Loucy (cell line): ENCODE results near the gene PTPRK.

Experiments used
- H2AFZ ChIP-seq: fragments of 200-600 bp; sonication (generic); 2 replicates; pipeline ENCODE4 v1.6.0; 2016; ENCODE audit warnings: antibody characterized with exemption, mild to moderate bottlenecking, low read length, moderate library complexity
- H3F3A ChIP-seq: fragments of 200-600 bp; 2 replicates; pipeline ENCODE4 v1.6.0; 2016; ENCODE audit warnings: antibody characterized with exemption, low read depth, mild to moderate bottlenecking
- H3K27me3 ChIP-seq: fragments of 200-600 bp; sonication (generic); 2 replicates; pipeline ENCODE4 v1.6.1; 2014; ENCODE audit warnings: low read length, mild to moderate bottlenecking; ENCODE audit not compliant: insufficient read depth, poor library complexity, severe bottlenecking
- H3K36me3 ChIP-seq: fragments of 200-600 bp; sonication (generic); 2 replicates; pipeline ENCODE4 v1.6.1; 2016; ENCODE audit warnings: low read length; ENCODE audit not compliant: insufficient read depth
- H3K4me1 ChIP-seq: fragments of 200-600 bp; sonication (generic); 2 replicates; pipeline ENCODE4 v1.5.1; 2014; ENCODE audit warnings: low read length, mild to moderate bottlenecking; ENCODE audit not compliant: insufficient read depth, poor library complexity, severe bottlenecking
- H3K4me2 ChIP-seq: fragments of 200-600 bp; sonication (generic); 2 replicates; pipeline ENCODE4 v1.6.0; 2014; ENCODE audit warnings: antibody characterized with exemption, low read length, low read depth, mild to moderate bottlenecking; ENCODE audit not compliant: poor library complexity, severe bottlenecking
- H3K4me3 ChIP-seq: fragments of 200-600 bp; sonication (generic); 2 replicates; pipeline ENCODE4 v1.5.1; 2014; ENCODE audit warnings: low read length, mild to moderate bottlenecking, mixed read lengths; ENCODE audit not compliant: poor library complexity, severe bottlenecking
- H3K79me2 ChIP-seq: fragments of 200-600 bp; sonication (generic); 2 replicates; pipeline ENCODE4 v1.6.1; 2014; ENCODE audit warnings: low read length; ENCODE audit not compliant: insufficient read depth
- H3K9ac ChIP-seq: fragments of 200-600 bp; sonication (generic); 2 replicates; pipeline ENCODE4 v1.6.0; 2014; ENCODE audit warnings: mild to moderate bottlenecking, low read depth, low read length, moderate library complexity; ENCODE audit not compliant: poor library complexity, severe bottlenecking
- H3K9me2 ChIP-seq: fragments of 200-600 bp; sonication (generic); replicated peaks from 2 replicates; pipeline ENCODE4 v1.6.1; 2016; ENCODE audit warnings: low read depth, low read length, mixed read lengths
- H3K9me3 ChIP-seq: fragments of 200-600 bp; sonication (generic); 2 replicates; pipeline ENCODE4 v1.6.1; 2014; ENCODE audit warnings: mild to moderate bottlenecking, antibody characterized with exemption, low read length, low read depth; ENCODE audit not compliant: insufficient read depth
- H4K20me1 ChIP-seq: fragments of 200-600 bp; sonication (generic); 2 replicates; pipeline ENCODE4 v1.6.0; 2014; ENCODE audit warnings: antibody characterized with exemption, low read length, mild to moderate bottlenecking; ENCODE audit not compliant: insufficient read depth, poor library complexity, severe bottlenecking
- CTCF ChIP-seq: fragments of 200-600 bp; sonication (generic); conservative IDR thresholded peaks from 2 replicates; pipeline ENCODE4 v1.5.1; 2014; ENCODE audit warnings: mild to moderate bottlenecking, antibody characterized with exemption, low read length
- EZH2phosphoT487 ChIP-seq: fragments of 200-600 bp; IDR thresholded peaks from 2 replicates; pipeline ENCODE4 v1.6.1; 2018; ENCODE audit warnings: antibody characterized with exemption, mild to moderate bottlenecking, moderate library complexity, borderline replicate concordance

PTPRK gene

GRCh38 chr6:128033156-128033555, 487.2 kb downstream of the PTPRK start:
- H3K4me2 ChIP-seq = no peak overlapping the region
- no peaks in the 10 kb centered on the region for H3K27me3 ChIP-seq
- peaks cover 31% of the 10 kb centered on the region for H3K4me1 ChIP-seq
- no peak overlapping the region for H3K9ac ChIP-seq
- H2AFZ ChIP-seq = peak overlapping the region; percentile 66; the same call in 1 of the 2 replicates
- no peaks in the 10 kb centered on the region for H3K36me3 ChIP-seq
- no peaks in the 10 kb centered on the region for H3K9me3 ChIP-seq
- H4K20me1 ChIP-seq = no peaks in the 10 kb centered on the region
- no peaks in the 10 kb centered on the region for H3K9me2 ChIP-seq
- H3F3A ChIP-seq = no peaks in the 10 kb centered on the region
- TF ChIP-seq EZH2phosphoT487 (no peak), CTCF (no peak)
- H3K4me3 ChIP-seq = no peak overlapping the region
- H3K79me2 ChIP-seq = no peaks in the 10 kb centered on the region

GRCh38 chr6:128032042-128032441, 488.4 kb downstream of the PTPRK start:
- no peaks in the 10 kb centered on the region for H3K36me3 ChIP-seq
- H3K9me3 ChIP-seq = no peaks in the 10 kb centered on the region
- H3K9ac ChIP-seq = no peak overlapping the region
- no peaks in the 10 kb centered on the region for H3K27me3 ChIP-seq
- TF ChIP-seq EZH2phosphoT487 (no peak), CTCF (no peak)
- no peaks in the 10 kb centered on the region for H3K79me2 ChIP-seq
- H3K9me2 ChIP-seq = no peaks in the 10 kb centered on the region
- peak overlapping the region; percentile 47 for H3K4me2 ChIP-seq
- H3K4me1 ChIP-seq = peaks cover 41% of the 10 kb centered on the region
- H4K20me1 ChIP-seq = no peaks in the 10 kb centered on the region
- no peak overlapping the region for H2AFZ ChIP-seq
- no peaks in the 10 kb centered on the region for H3F3A ChIP-seq
- peak overlapping the region; percentile 10 for H3K4me3 ChIP-seq

- no peaks in the 10 kb centered on the region for H3K27me3 ChIP-seq
- H3K9me3 ChIP-seq = no peaks in the 10 kb centered on the region
- H4K20me1 ChIP-seq = no peaks in the 10 kb centered on the region
- no peaks in the 10 kb centered on the region for H3F3A ChIP-seq
- no peaks in the 10 kb centered on the region for H3K79me2 ChIP-seq
- TF ChIP-seq CTCF (no peak), EZH2phosphoT487 (no peak)
- H3K4me3 ChIP-seq = no peak overlapping the region
- H3K9me2 ChIP-seq = no peaks in the 10 kb centered on the region
- H3K4me1 ChIP-seq = peaks cover 44% of the 10 kb centered on the region
- H3K4me2 ChIP-seq = no peak overlapping the region
- H3K9ac ChIP-seq = no peak overlapping the region
- no peak overlapping the region for H2AFZ ChIP-seq
- H3K36me3 ChIP-seq = no peaks in the 10 kb centered on the region
Measured at GRCh38 chr6:128029826-128030225, 490.6 kb downstream of the PTPRK start.
